A549 (cell line): ENCODE results near the gene CLCN7. TPM values are rescaled to one million over a fixed set of nuclear protein-coding genes. Genes with fewer than 3 reads are reported as not detected.

Source experiments
- ATAC-seq, 2 experiments: fragments of 200-7000 bp in 1 of 2; fragments of >200 bp in 1 of 2; cut with Nextera tagmentation in 1 of 2; cut with Tn5 transposase in 1 of 2; 3 replicates each; pipeline versions ENCODE4 v1.8.0 to v1.9.1; 2018 to 2020; ENCODE audit warnings: mild to moderate bottlenecking in 1 of 2, moderate library complexity in 1 of 2
- CTCF ChIA-PET: fragments of 300-600 bp; sonication (Branson Sonifier 250); formaldehyde crosslinking; extraction: SDS; loops from one replicate; lab custom pipeline; 2021; ENCODE audit warnings: antibody characterized with exemption, inconsistent platforms; lab: Yijun Ruan, JAX
- POLR2A ChIA-PET: fragments of 350-600 bp; formaldehyde crosslinking; extraction: SDS; loops from one replicate; lab custom pipeline; 2021; ENCODE audit warnings: antibody characterized with exemption, inconsistent platforms; lab: Yijun Ruan, JAX
- DNase-seq, 2 experiments: peaks; one replicate each; pipeline versions ENCODE4 v3.0.0 to v3.0.0-alpha.2; 2011 to 2016; ENCODE audit warnings: low read depth in 1 of 2, low spot score in 1 of 2
- FAIRE-seq: peaks from 2 replicates; lab custom pipeline; 2011; peaks lifted over from hg19 to GRCh38; lab: Jason Lieb, UNC
- H3K27ac ChIP-seq, 2 experiments: fragments of >200 bp; sonication (Bioruptor Twin); formaldehyde crosslinking; 3 replicates each; pipeline ENCODE4 v1.5.1; 2016 to 2017
- H3K4me1 ChIP-seq: fragments of >200 bp; sonication (Bioruptor Twin); formaldehyde crosslinking; 3 replicates; pipeline ENCODE4 v1.6.1; 2016
- H3K4me2 ChIP-seq: fragments of >200 bp; sonication (Bioruptor Twin); formaldehyde crosslinking; 3 replicates; pipeline ENCODE4 v1.6.1; 2016
- H3K4me3 ChIP-seq: fragments of >200 bp; sonication (Bioruptor Twin); formaldehyde crosslinking; 3 replicates; pipeline ENCODE4 v1.5.1; 2016
- H3K9me3 ChIP-seq: fragments of >200 bp; sonication (Bioruptor Twin); formaldehyde crosslinking; 3 replicates; pipeline ENCODE4 v1.6.1; 2016
- CHD2 ChIP-seq: fragments of 150-350 bp; IDR thresholded peaks from 2 replicates; pipeline ENCODE4 v1.6.1; 2014; ENCODE audit warnings: low read length; ENCODE audit not compliant: partially characterized antibody
- CHD4 ChIP-seq: fragments of 200-600 bp; sonication (generic); IDR thresholded peaks from 2 replicates; pipeline ENCODE4 v1.6.1; 2016; ENCODE audit warnings: antibody characterized with exemption, mild to moderate bottlenecking, borderline replicate concordance
- CTCF ChIP-seq: fragments of >200 bp; sonication (Bioruptor Twin); formaldehyde crosslinking; IDR thresholded peaks from 3 replicates; pipeline ENCODE4 v1.5.1; 2016
- EHF ChIP-seq: fragments of 250-450 bp; sonication (Bioruptor Pico); IDR thresholded peaks from 2 replicates; pipeline ENCODE4 v1.5.0; 2020; ENCODE audit warnings: mild to moderate bottlenecking
- ESRRA ChIP-seq: fragments of 150-350 bp; IDR thresholded peaks from 2 replicates; pipeline ENCODE4 v1.6.1; 2014; ENCODE audit warnings: mild to moderate bottlenecking, low read length, borderline replicate concordance
- FOSB ChIP-seq: fragments of 250-450 bp; sonication (Bioruptor Pico); IDR thresholded peaks from 2 replicates; pipeline ENCODE4 v1.5.0; 2020; ENCODE audit warnings: mild to moderate bottlenecking, moderate library complexity
- GATA3 ChIP-seq: IDR thresholded peaks from 2 replicates; pipeline ENCODE4 v1.6.1; 2012; ENCODE audit warnings: borderline replicate concordance
- HOXA7 ChIP-seq: fragments of 250-450 bp; sonication (Bioruptor Pico); IDR thresholded peaks from 2 replicates; pipeline ENCODE4 v1.5.0; 2020; ENCODE audit warnings: mild to moderate bottlenecking, moderate library complexity
- HOXB5 ChIP-seq: fragments of 250-450 bp; sonication (Bioruptor Pico); IDR thresholded peaks from 2 replicates; pipeline ENCODE4 v1.5.0; 2020; ENCODE audit warnings: mild to moderate bottlenecking, moderate library complexity
- JUNB ChIP-seq: fragments of >200 bp; sonication (Bioruptor Twin); formaldehyde crosslinking; IDR thresholded peaks from 2 replicates; pipeline ENCODE4 v1.6.1; 2016
- KDM1A ChIP-seq: fragments of 200-600 bp; sonication (generic); IDR thresholded peaks from 2 replicates; pipeline ENCODE4 v1.6.1; 2016; ENCODE audit warnings: low read depth, mild to moderate bottlenecking
- MAFK ChIP-seq: fragments of 450-650 bp; IDR thresholded peaks from 2 replicates; pipeline ENCODE4 v1.6.1; 2014; ENCODE audit not compliant: partially characterized antibody
- NFE2L2 ChIP-seq: fragments of 150-350 bp; conservative IDR thresholded peaks from 2 replicates; pipeline ENCODE4 v1.6.1; 2014; ENCODE audit warnings: low read length
- PBX3 ChIP-seq: IDR thresholded peaks from 2 replicates; pipeline ENCODE4 v1.6.1; 2012
- PHF8 ChIP-seq: fragments of 200-600 bp; sonication (generic); IDR thresholded peaks from 2 replicates; pipeline ENCODE4 v1.6.1; 2016; ENCODE audit warnings: low read depth, mild to moderate bottlenecking, antibody characterized with exemption, moderate library complexity, borderline replicate concordance
- REST ChIP-seq: fragments of 200-600 bp; sonication (generic); IDR thresholded peaks from 2 replicates; pipeline ENCODE4 v1.6.1; 2016; ENCODE audit warnings: antibody characterized with exemption, mild to moderate bottlenecking, moderate library complexity
- RFX5 ChIP-seq: fragments of 450-650 bp; IDR thresholded peaks from 2 replicates; pipeline ENCODE4 v1.7.1; 2014; ENCODE audit warnings: antibody characterized with exemption, mild to moderate bottlenecking, moderate library complexity
- RNF2 ChIP-seq: fragments of 200-600 bp; sonication (generic); IDR thresholded peaks from 2 replicates; pipeline ENCODE4 v1.6.1; 2016; ENCODE audit warnings: low read depth, mild to moderate bottlenecking, antibody characterized with exemption, moderate library complexity, borderline replicate concordance
- ZFP36 ChIP-seq: fragments of 450-650 bp; IDR thresholded peaks from 2 replicates; pipeline ENCODE4 v1.6.1; 2014; ENCODE audit warnings: borderline replicate concordance; ENCODE audit not compliant: partially characterized antibody
- ZNF302 ChIP-seq: fragments of 250-450 bp; sonication (Bioruptor Pico); IDR thresholded peaks from 2 replicates; pipeline ENCODE4 v1.9.0; 2021; ENCODE audit warnings: inconsistent platforms, mild to moderate bottlenecking, moderate library complexity
- WGBS: methylation state at CpG from one replicate; pipeline ENCODE4 v1.1.6; 2017; ENCODE audit errors: missing lambda C conversion rate; 5-methylcytosine and 5-hydroxymethylcytosine counted together
- polyA plus RNA-seq, 4 experiments: library from polyadenylated mRNA; depleted of rRNA in 3 of 4; stranded (reverse); fragments of >200 nt; fragmentation: RNase III in 1 of 4; extraction: RNeasy Plus Mini Kit Qiagen cat#74134 plus additional on column Dnase treatment in 1 of 4; gene quantifications; 2 replicates in 3 of 4; 3 replicates in 1 of 4; pipeline ENCODE4 v1.2.3, GENCODE V29; 2011 to 2017
- TF ChIP-seq, protein P1 (sequence below): fragments of 250-450 bp; sonication (Bioruptor Pico); IDR thresholded peaks from 2 replicates; pipeline ENCODE4 v1.5.0; 2020; ENCODE audit warnings: low read depth, mild to moderate bottlenecking, moderate library complexity
- TF ChIP-seq, protein P2 (sequence below): IDR thresholded peaks from 2 replicates; pipeline ENCODE4 v1.6.1; 2012
- TF ChIP-seq, protein P3 (sequence below): fragments of 150-350 bp; IDR thresholded peaks from 2 replicates; pipeline ENCODE4 v1.6.1; 2014; ENCODE audit warnings: low read depth, mild to moderate bottlenecking, low read length

CLCN7 gene
- polyA plus RNA-seq, 2 of the 4 experiments (the other 2 are of a cell fraction): 17.2 to 69.7 TPM

GRCh38 chr16:1502092-1503004 is 27.5 kb upstream of the CLCN7 start:
- Histone ChIP-seq H3K4me2 (no peak overlapping the region), H3K4me1 (no peaks in the 10 kb centered on the region), H3K27ac (no peak overlapping the region), H3K4me3 (no peak overlapping the region), H3K9me3 (no peaks in the 10 kb centered on the region)
- CTCF ChIA-PET: interaction anchor here (0.5 to 1.4 kb wide), 2 partner anchors 74 to 723 kb away, joined by 3 read pairs; no protein-coding TSS in a partner anchor
- FAIRE-seq (no peak), DNase-seq (no peak), ATAC-seq (no peak)
- no peak for TF ChIP-seq RNF2
- TF ChIP-seq NFE2L2: no peak
- TF ChIP-seq HOXA7: no peak
- TF ChIP-seq KDM1A: no peak
- TF ChIP-seq CTCF: no peak
- no peak for TF ChIP-seq EHF (CRISPR knock-in tag)
- no peak for TF ChIP-seq GATA3
- no peak for TF ChIP-seq PHF8
- no peak for TF ChIP-seq RFX5
- no peak for TF ChIP-seq CHD4
- no peak for TF ChIP-seq ZFP36
- no peak for TF ChIP-seq ZNF302
- TF ChIP-seq FOSB: no peak
- TF ChIP-seq REST: no peak
- TF ChIP-seq MAFK: no peak
- TF ChIP-seq HOXB5 (CRISPR knock-in tag): no peak
- no peak for TF ChIP-seq ESRRA
- no peak for TF ChIP-seq CHD2
- WGBS: 98% methylated on average over 23 of the region's 42 CpGs
- POLR2A ChIA-PET: no interaction called here

- 98% methylated on average over 21 of the region's 23 CpGs for WGBS
- no peaks in the 10 kb centered on the region for H3K4me1 ChIP-seq
- no peak overlapping the region for H3K27ac ChIP-seq
- DNase-seq (no peak), FAIRE-seq (no peak)
- no peak overlapping the region for H3K4me2 ChIP-seq
- ChIA-PET CTCF (interaction anchor here (0.5 to 1.4 kb wide), 4 partner anchors 11 to 724 kb away, joined by 3 to 5 read pairs (median 3); no protein-coding TSS in a partner anchor), POLR2A (no interaction called here)
- TF ChIP-seq ESRRA: no peak
- TF ChIP-seq PBX3: no peak
- TF ChIP-seq, protein P1, sequence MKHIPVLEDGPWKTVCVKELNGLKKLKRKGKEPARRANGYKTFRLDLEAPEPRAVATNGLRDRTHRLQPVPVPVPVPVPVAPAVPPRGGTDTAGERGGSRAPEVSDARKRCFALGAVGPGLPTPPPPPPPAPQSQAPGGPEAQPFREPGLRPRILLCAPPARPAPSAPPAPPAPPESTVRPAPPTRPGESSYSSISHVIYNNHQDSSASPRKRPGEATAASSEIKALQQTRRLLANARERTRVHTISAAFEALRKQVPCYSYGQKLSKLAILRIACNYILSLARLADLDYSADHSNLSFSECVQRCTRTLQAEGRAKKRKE (CRISPR knock-in tag): no peak
- no peak for TF ChIP-seq JUNB
- TF ChIP-seq KDM1A: no peak
- TF ChIP-seq, protein P2, sequence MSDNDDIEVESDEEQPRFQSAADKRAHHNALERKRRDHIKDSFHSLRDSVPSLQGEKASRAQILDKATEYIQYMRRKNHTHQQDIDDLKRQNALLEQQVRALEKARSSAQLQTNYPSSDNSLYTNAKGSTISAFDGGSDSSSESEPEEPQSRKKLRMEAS: no peak
- TF ChIP-seq, protein P3, sequence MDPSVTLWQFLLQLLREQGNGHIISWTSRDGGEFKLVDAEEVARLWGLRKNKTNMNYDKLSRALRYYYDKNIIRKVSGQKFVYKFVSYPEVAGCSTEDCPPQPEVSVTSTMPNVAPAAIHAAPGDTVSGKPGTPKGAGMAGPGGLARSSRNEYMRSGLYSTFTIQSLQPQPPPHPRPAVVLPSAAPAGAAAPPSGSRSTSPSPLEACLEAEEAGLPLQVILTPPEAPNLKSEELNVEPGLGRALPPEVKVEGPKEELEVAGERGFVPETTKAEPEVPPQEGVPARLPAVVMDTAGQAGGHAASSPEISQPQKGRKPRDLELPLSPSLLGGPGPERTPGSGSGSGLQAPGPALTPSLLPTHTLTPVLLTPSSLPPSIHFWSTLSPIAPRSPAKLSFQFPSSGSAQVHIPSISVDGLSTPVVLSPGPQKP: no peak
- TF ChIP-seq, all 56 proteins: peak for 0
- H3K4me3 ChIP-seq: no peak overlapping the region
- H3K9me3 ChIP-seq: no peaks in the 10 kb centered on the region
- ATAC-seq: no peak
Observed at GRCh38 chr16:1501630-1502029, 26.8 kb upstream of the CLCN7 start.
